Mesenchymal stem cell (in vitro differentiated cells and primary cell): ENCODE data around the gene DIO3.

Source experiments
- DNase-seq: peaks from one replicate; pipeline ENCODE4 v3.0.0-alpha.2; 2013
- H2AFZ ChIP-seq: one replicate; pipeline ENCODE4 v1.6.1; 2013; ENCODE audit warnings: low read depth, mild to moderate bottlenecking, control low read depth, inconsistent platforms, low read length, moderate library complexity
- H2AK5ac ChIP-seq: 2 replicates; pipeline ENCODE4 v1.6.1; 2013; ENCODE audit warnings: low read length, moderate library complexity, mild to moderate bottlenecking, inconsistent platforms; ENCODE audit not compliant: severe bottlenecking
- H2BK120ac ChIP-seq: one replicate; pipeline ENCODE4 v1.6.1; 2013; ENCODE audit warnings: low read depth, mild to moderate bottlenecking, inconsistent platforms, low read length, moderate library complexity
- H2BK12ac ChIP-seq, 2 experiments: one replicate each; pipeline ENCODE4 v1.6.1; 2013; ENCODE audit warnings: inconsistent platforms in 2 of 2, low read length in 2 of 2, mild to moderate bottlenecking in 2 of 2, moderate library complexity in 2 of 2, control low read depth in 1 of 2
- H2BK15ac ChIP-seq: one replicate; pipeline ENCODE4 v1.6.1; 2013; ENCODE audit warnings: mild to moderate bottlenecking, low read depth, inconsistent platforms; ENCODE audit not compliant: poor library complexity, severe bottlenecking
- H2BK5ac ChIP-seq: 2 replicates; pipeline ENCODE4 v1.6.1; 2013; ENCODE audit warnings: low read depth, mild to moderate bottlenecking, low read length, control low read depth, inconsistent platforms; ENCODE audit not compliant: poor library complexity, severe bottlenecking
- H3K14ac ChIP-seq, 2 experiments: one replicate each; pipeline ENCODE4 v1.6.1; 2013; ENCODE audit warnings: inconsistent platforms in 2 of 2, low read length in 2 of 2, control low read depth in 1 of 2, mild to moderate bottlenecking in 1 of 2, moderate library complexity in 1 of 2
- H3K18ac ChIP-seq, 2 experiments: one replicate each; pipeline ENCODE4 v1.6.1; 2013; ENCODE audit warnings: inconsistent platforms in 2 of 2, low read length in 2 of 2, control low read depth in 1 of 2, low read depth in 1 of 2, mild to moderate bottlenecking in 1 of 2
- H3K23ac ChIP-seq, 2 experiments: one replicate each; pipeline ENCODE4 v1.6.1; 2013; ENCODE audit warnings: inconsistent platforms in 2 of 2, low read length in 2 of 2, mild to moderate bottlenecking in 2 of 2, moderate library complexity in 2 of 2, control low read depth in 1 of 2
- H3K27ac ChIP-seq: 2 replicates; pipeline ENCODE4 v1.5.1; 2013; ENCODE audit warnings: mild to moderate bottlenecking, moderate library complexity, low read length, control low read depth, inconsistent platforms; ENCODE audit not compliant: poor library complexity, severe bottlenecking
- H3K27me3 ChIP-seq, 2 experiments: 2 replicates each; pipeline versions ENCODE4 v1.6.1 to v1.7.0; 2013; ENCODE audit warnings: low read length in 2 of 2, mild to moderate bottlenecking in 2 of 2, moderate library complexity in 2 of 2, control low read depth in 1 of 2, inconsistent platforms in 1 of 2; ENCODE audit not compliant: control insufficient read depth in 1 of 2, insufficient read depth in 1 of 2
- H3K36me3 ChIP-seq, 2 experiments: 2 replicates each; pipeline versions ENCODE4 v1.6.1 to v1.7.0; 2013; ENCODE audit warnings: low read length in 2 of 2, control low read depth in 1 of 2, inconsistent platforms in 1 of 2, low read depth in 1 of 2, mild to moderate bottlenecking in 1 of 2; ENCODE audit not compliant: insufficient read depth in 2 of 2, control insufficient read depth in 1 of 2
- H3K4ac ChIP-seq, 2 experiments: one replicate each; pipeline ENCODE4 v1.6.1; 2013; ENCODE audit warnings: inconsistent platforms in 2 of 2, low read length in 2 of 2, mild to moderate bottlenecking in 2 of 2, moderate library complexity in 2 of 2, control low read depth in 1 of 2, low read depth in 1 of 2
- H3K4me1 ChIP-seq: 2 replicates; pipeline ENCODE4 v1.6.1; 2013; ENCODE audit warnings: low read depth, low read length, control low read depth; ENCODE audit not compliant: control insufficient read depth, insufficient read depth
- H3K4me2 ChIP-seq: 2 replicates; pipeline ENCODE4 v1.6.1; 2013; ENCODE audit warnings: low read length, mild to moderate bottlenecking, inconsistent platforms; ENCODE audit not compliant: poor library complexity, severe bottlenecking
- H3K4me3 ChIP-seq, 2 experiments: 2 replicates each; pipeline versions ENCODE4 v1.5.1 to v1.7.0; 2013; ENCODE audit warnings: low read length in 2 of 2, mild to moderate bottlenecking in 2 of 2, control low read depth in 1 of 2, low read depth in 1 of 2; ENCODE audit not compliant: insufficient read depth in 1 of 2
- H3K79me1 ChIP-seq: replicated peaks from 2 replicates; pipeline ENCODE4 v1.6.1; 2013; ENCODE audit warnings: mild to moderate bottlenecking, control low read depth, low read length, inconsistent platforms; ENCODE audit not compliant: poor library complexity, severe bottlenecking
- H3K9ac ChIP-seq: 2 replicates; pipeline ENCODE4 v1.7.0; 2013; ENCODE audit warnings: mild to moderate bottlenecking, low read length, moderate library complexity
- H3K9me3 ChIP-seq: 2 replicates; pipeline ENCODE4 v1.7.0; 2013; ENCODE audit warnings: mild to moderate bottlenecking, low read length; ENCODE audit not compliant: control insufficient read depth
- H4K8ac ChIP-seq: one replicate; pipeline ENCODE4 v1.6.1; 2013; ENCODE audit warnings: inconsistent platforms, mild to moderate bottlenecking, low read length, moderate library complexity
- H4K91ac ChIP-seq: one replicate; pipeline ENCODE4 v1.6.1; 2013; ENCODE audit warnings: mild to moderate bottlenecking, low read length, inconsistent platforms
- WGBS: methylation state at CpG from one replicate; pipeline ENCODE4 v1.1.7; 2013; ENCODE audit warnings: mixed read lengths; 5-methylcytosine and 5-hydroxymethylcytosine counted together

The DIO3 gene

GRCh38 chr14:101590062-101590461 lies 28.8 kb downstream of the DIO3 start:
- Histone ChIP-seq H2BK120ac (no peak overlapping the region), H3K27me3 (peaks cover 0 to 70% of the 10 kb centered on the region in 2 experiments), H3K4me2 (no peak overlapping the region), H3K14ac (no peak overlapping the region), H2BK12ac (no peak overlapping the region), H4K91ac (no peak overlapping the region), H3K9me3 (peaks cover 2% of the 10 kb centered on the region), H3K9ac (no peak overlapping the region), H2AK5ac (no peak overlapping the region), H3K36me3 (no peaks in the 10 kb centered on the region), H3K23ac (no peak overlapping the region), H3K4ac (no peak overlapping the region), H3K18ac (no peak overlapping the region), H2BK15ac (no peak overlapping the region), H3K27ac (no peak overlapping the region), H4K8ac (no peak overlapping the region), H3K4me3 (no peak overlapping the region), H2BK5ac (no peak overlapping the region), H3K4me1 (no peaks in the 10 kb centered on the region), H3K79me1 (no peaks in the 10 kb centered on the region), H2AFZ (no peak overlapping the region)
- WGBS, result 82% methylated on average over 9 of the region's 9 CpGs
- DNase-seq, result no peak

DNA sequence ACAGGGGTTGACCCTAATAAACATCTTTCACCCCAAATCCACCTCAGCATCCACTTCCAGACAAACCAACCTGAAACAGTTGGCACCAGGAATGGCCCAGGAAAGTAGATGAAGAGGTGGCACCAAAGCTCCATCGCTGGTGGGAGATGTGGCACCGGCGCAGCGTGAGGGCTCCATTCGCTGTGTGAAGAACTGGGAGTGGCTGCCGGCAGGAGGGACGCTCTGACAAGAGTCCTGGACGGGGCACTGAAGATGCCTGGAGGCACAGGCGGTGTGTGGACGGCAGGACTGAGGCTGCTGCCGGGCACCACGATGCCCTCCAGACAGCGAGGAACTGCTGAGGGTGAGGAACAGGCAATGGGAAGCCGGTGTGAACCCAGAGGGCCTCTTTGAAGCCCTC lies 29.3 kb downstream of the DIO3 start:
- Histone ChIP-seq H3K23ac (no peak overlapping the region), H2BK12ac (no peak overlapping the region), H3K4me2 (no peak overlapping the region), H3K36me3 (no peaks in the 10 kb centered on the region), H2AK5ac (no peak overlapping the region), H4K91ac (no peak overlapping the region), H3K4me1 (no peaks in the 10 kb centered on the region), H3K79me1 (no peaks in the 10 kb centered on the region), H3K9ac (no peak overlapping the region), H3K4ac (no peak overlapping the region), H2BK120ac (no peak overlapping the region), H3K4me3 (no peak overlapping the region), H3K14ac (no peak overlapping the region), H2BK5ac (no peak overlapping the region), H3K9me3 (peaks cover 7% of the 10 kb centered on the region), H4K8ac (no peak overlapping the region), H3K27ac (no peak overlapping the region), H2BK15ac (no peak overlapping the region), H3K27me3 (peaks cover 0 to 65% of the 10 kb centered on the region in 2 experiments), H2AFZ (no peak overlapping the region), H3K18ac (no peak overlapping the region)
- DNase-seq, result no peak
- WGBS, result 88% methylated on average over 14 of the region's 14 CpGs

GRCh38 chr14:101591121-101591520 lies 29.8 kb downstream of the DIO3 start:
- peaks cover 0 to 60% of the 10 kb centered on the region in 2 experiments for H3K27me3 ChIP-seq
- no peak overlapping the region for H4K91ac ChIP-seq
- H3K36me3 ChIP-seq, result no peaks in the 10 kb centered on the region
- H2AK5ac ChIP-seq, result no peak overlapping the region
- no peak overlapping the region for H3K14ac ChIP-seq
- WGBS, result 87% methylated on average over 3 of the region's 5 CpGs
- no peaks in the 10 kb centered on the region for H3K79me1 ChIP-seq
- H2AFZ ChIP-seq, result no peak overlapping the region
- H3K4me2 ChIP-seq, result no peak overlapping the region
- H3K9me3 ChIP-seq, result peaks cover 7% of the 10 kb centered on the region
- no peak overlapping the region for H2BK120ac ChIP-seq
- no peak overlapping the region for H3K4me3 ChIP-seq
- H3K18ac ChIP-seq, result no peak overlapping the region
- no peak overlapping the region for H2BK5ac ChIP-seq
- H3K9ac ChIP-seq, result no peak overlapping the region
- no peak overlapping the region for H4K8ac ChIP-seq
- no peak overlapping the region for H2BK12ac ChIP-seq
- no peak overlapping the region for H3K23ac ChIP-seq
- H2BK15ac ChIP-seq, result no peak overlapping the region
- no peak for DNase-seq
- no peak overlapping the region for H3K4ac ChIP-seq
- no peak overlapping the region for H3K27ac ChIP-seq
- H3K4me1 ChIP-seq, result no peaks in the 10 kb centered on the region

DNA sequence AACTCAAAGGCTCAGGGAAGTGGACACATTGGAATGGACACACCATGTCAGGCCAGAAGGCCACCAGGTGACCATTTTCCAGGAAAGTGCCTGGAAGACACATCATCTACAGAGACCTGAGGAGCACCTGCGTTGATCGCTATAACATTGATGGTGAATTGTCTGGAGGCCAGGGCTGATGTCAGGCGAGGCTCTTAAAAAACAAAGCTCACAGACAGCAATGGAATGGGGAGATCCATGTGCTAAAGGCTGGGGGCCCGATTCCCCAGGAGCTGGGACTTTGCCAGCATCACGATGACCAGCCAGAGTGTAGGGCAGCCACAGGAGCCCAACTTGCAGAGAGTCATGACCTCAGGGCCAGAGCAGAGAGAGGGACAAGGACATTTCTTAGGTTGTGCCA lies 30.3 kb downstream of the DIO3 start:
- no peak overlapping the region for H2BK15ac ChIP-seq
- no peak overlapping the region for H3K4me2 ChIP-seq
- H3K9ac ChIP-seq, result no peak overlapping the region
- no peak overlapping the region for H2BK12ac ChIP-seq
- H3K9me3 ChIP-seq, result peaks cover 7% of the 10 kb centered on the region
- H3K4me3 ChIP-seq, result no peak overlapping the region
- no peaks in the 10 kb centered on the region for H3K79me1 ChIP-seq
- no peak overlapping the region for H4K91ac ChIP-seq
- no peak overlapping the region for H2BK5ac ChIP-seq
- 80% methylated on average over 5 of the region's 5 CpGs for WGBS
- H3K4me1 ChIP-seq, result no peaks in the 10 kb centered on the region
- H2AK5ac ChIP-seq, result no peak overlapping the region
- no peak for DNase-seq
- no peaks in the 10 kb centered on the region for H3K36me3 ChIP-seq
- no peak overlapping the region for H2BK120ac ChIP-seq
- peaks cover 0 to 56% of the 10 kb centered on the region in 2 experiments for H3K27me3 ChIP-seq
- no peak overlapping the region for H4K8ac ChIP-seq
- H2AFZ ChIP-seq, result no peak overlapping the region
- H3K14ac ChIP-seq, result no peak overlapping the region
- no peak overlapping the region for H3K18ac ChIP-seq
- H3K4ac ChIP-seq, result no peak overlapping the region
- H3K23ac ChIP-seq, result no peak overlapping the region
- H3K27ac ChIP-seq, result no peak overlapping the region
